GM19099 (cell line): ENCODE results near the gene MIA3.
A peak's percentile ranks its signal among the peaks of the same experiment; 100 is the strongest.

ENCODE experiments used
- POLR2A ChIP-seq: IDR thresholded peaks from 3 replicates; pipeline ENCODE4 v1.6.1; 2011; ENCODE audit warnings: low read depth; ENCODE audit not compliant: insufficient read length; ENCODE audit errors: extremely low read depth

The MIA3 gene

GRCh38 chr1:222618001-222618879 is at the start of gene MIA3:
Gene MIA3 (plus strand): TSS chr1:222618097. CDS start chr1:222618111, 14 bp downstream.
- TF ChIP-seq POLR2A: peak; percentile 72

GRCh38 chr1:222570837-222571236 is 47.1 kb upstream of the MIA3 start:
- TF ChIP-seq POLR2A: no peak

- no peak for TF ChIP-seq POLR2A
Observed at GRCh38 chr1:222579316-222579715, 38.6 kb upstream of the MIA3 start.

- TF ChIP-seq POLR2A: no peak
Observed at GRCh38 chr1:222582099-222582774, 35.7 kb upstream of the MIA3 start.

GRCh38 chr1:222583079-222583478 is 34.8 kb upstream of the MIA3 start:
- TF ChIP-seq POLR2A: no peak

- no peak for TF ChIP-seq POLR2A
Observed at GRCh38 chr1:222586842-222587241, 31.1 kb upstream of the MIA3 start.

GRCh38 chr1:222588135-222588534 is 29.8 kb upstream of the MIA3 start:
- no peak for TF ChIP-seq POLR2A

- peak; percentile 75 for TF ChIP-seq POLR2A
Observed at GRCh38 chr1:222589462-222590302, 28.2 kb upstream of the MIA3 start, which contains the start of gene TAF1A. Gene TAF1A (minus strand): TSS chr1:222589933.

GRCh38 chr1:222592171-222592570 is 25.7 kb upstream of the MIA3 start:
- TF ChIP-seq POLR2A: no peak

GRCh38 chr1:222594789-222595188 is 23.1 kb upstream of the MIA3 start:
- no peak for TF ChIP-seq POLR2A

- no peak for TF ChIP-seq POLR2A
Observed at GRCh38 chr1:222596696-222597095, 21.2 kb upstream of the MIA3 start.

GRCh38 chr1:222600281-222600680 is 17.6 kb upstream of the MIA3 start:
- no peak for TF ChIP-seq POLR2A

- TF ChIP-seq POLR2A: no peak
Observed at GRCh38 chr1:222601257-222601656, 16.6 kb upstream of the MIA3 start.

GRCh38 chr1:222606757-222607156 is 11.1 kb upstream of the MIA3 start:
- no peak for TF ChIP-seq POLR2A

GRCh38 chr1:222610728-222611127 is 7.2 kb upstream of the MIA3 start:
- no peak for TF ChIP-seq POLR2A

GRCh38 chr1:222613627-222614026 is 4.3 kb upstream of the MIA3 start:
- no peak for TF ChIP-seq POLR2A

- no peak for TF ChIP-seq POLR2A
Observed at GRCh38 chr1:222616525-222616924, 1.4 kb upstream of the MIA3 start.
